ENCODE results near the gene FIBCD1.

GRCh38 chr9:130977811-130978221 is 38.8 kb upstream of the FIBCD1 start:
- TF ChIP-seq CTCF (IDR thresholded peaks at IDR 0.05) (no peak), IRF2 (CRISPR knock-in tag; IDR thresholded peaks at IDR 0.05; ENCODE audit: borderline replicate concordance, low read depth) (no peak), E2F1 (CRISPR knock-in tag; IDR thresholded peaks at IDR 0.05) (no peak), ZBTB43 (CRISPR knock-in tag; IDR thresholded peaks at IDR 0.05) (no peak), TEAD4 (CRISPR knock-in tag; IDR thresholded peaks at IDR 0.05) (no peak), ATF3 (CRISPR knock-in tag; conservative IDR thresholded peaks at IDR 0.05) (no peak), FOXJ3 (CRISPR knock-in tag; IDR thresholded peaks at IDR 0.05; ENCODE audit: borderline replicate concordance) (no peak), ETV6 (CRISPR knock-in tag; IDR thresholded peaks at IDR 0.05) (no peak), E2F4 (CRISPR knock-in tag; IDR thresholded peaks at IDR 0.05; ENCODE audit: borderline replicate concordance, low read depth) (no peak)
